NCI-H1417 treated with DMSO at 0.1 percent for 48 hours (cell line): ENCODE measurements around the gene PLEKHG5.

Experiments
- DNase-seq: peaks from one replicate; lab custom pipeline; 2025; lab: John Stamatoyannopoulos, UW

The PLEKHG5 gene

GRCh38 chr1:6510493-6510892, 19.0 kb upstream of the PLEKHG5 start:
- DNase-seq: no peak

- no peak for DNase-seq
Observed at GRCh38 chr1:6509919-6510291, 18.4 kb upstream of the PLEKHG5 start.

- DNase-seq: no peak
Observed at GRCh38 chr1:6509220-6509918, 17.9 kb upstream of the PLEKHG5 start.

- DNase-seq: no peak
Observed at GRCh38 chr1:6508816-6509189, 17.3 kb upstream of the PLEKHG5 start.

- no peak for DNase-seq
Observed at GRCh38 chr1:6508154-6508815, 16.8 kb upstream of the PLEKHG5 start.

GRCh38 chr1:6507461-6507911, 16.0 kb upstream of the PLEKHG5 start:
- DNase-seq: no peak

- DNase-seq: no peak
Observed at GRCh38 chr1:6507037-6507428, 15.6 kb upstream of the PLEKHG5 start.

GRCh38 chr1:6506210-6507036, 15.0 kb upstream of the PLEKHG5 start:
- no peak for DNase-seq

- DNase-seq: no peak
Observed at GRCh38 chr1:6505367-6506209, 14.1 kb upstream of the PLEKHG5 start.

- DNase-seq: no peak
Observed at GRCh38 chr1:6504887-6505286, 13.4 kb upstream of the PLEKHG5 start.

- no peak for DNase-seq
Observed at GRCh38 chr1:6503884-6504602, 12.6 kb upstream of the PLEKHG5 start.

GRCh38 chr1:6502000-6502891, 10.8 kb upstream of the PLEKHG5 start:
- no peak for DNase-seq

- no peak for DNase-seq
Observed at GRCh38 chr1:6501279-6501813, 9.9 kb upstream of the PLEKHG5 start.

GRCh38 chr1:6500544-6501278, 9.2 kb upstream of the PLEKHG5 start:
- DNase-seq: no peak

- DNase-seq: no peak
Observed at GRCh38 chr1:6499296-6499695, 7.8 kb upstream of the PLEKHG5 start.

- no peak for DNase-seq
Observed at GRCh38 chr1:6498576-6499111, 7.2 kb upstream of the PLEKHG5 start.

- DNase-seq: no peak
Observed at GRCh38 chr1:6497867-6498575, 6.6 kb upstream of the PLEKHG5 start.

GRCh38 chr1:6497215-6497866, 5.9 kb upstream of the PLEKHG5 start:
- no peak for DNase-seq
